ENCODE results near the gene TLCD5.

- TF ChIP-seq, protein P1, sequence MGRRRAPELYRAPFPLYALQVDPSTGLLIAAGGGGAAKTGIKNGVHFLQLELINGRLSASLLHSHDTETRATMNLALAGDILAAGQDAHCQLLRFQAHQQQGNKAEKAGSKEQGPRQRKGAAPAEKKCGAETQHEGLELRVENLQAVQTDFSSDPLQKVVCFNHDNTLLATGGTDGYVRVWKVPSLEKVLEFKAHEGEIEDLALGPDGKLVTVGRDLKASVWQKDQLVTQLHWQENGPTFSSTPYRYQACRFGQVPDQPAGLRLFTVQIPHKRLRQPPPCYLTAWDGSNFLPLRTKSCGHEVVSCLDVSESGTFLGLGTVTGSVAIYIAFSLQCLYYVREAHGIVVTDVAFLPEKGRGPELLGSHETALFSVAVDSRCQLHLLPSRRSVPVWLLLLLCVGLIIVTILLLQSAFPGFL (CRISPR knock-in tag; IDR thresholded peaks at IDR 0.05; ENCODE audit: borderline replicate concordance): no peak
- TF ChIP-seq ETV6 (CRISPR knock-in tag; IDR thresholded peaks at IDR 0.05) (no peak), CTCF (IDR thresholded peaks at IDR 0.05) (no peak), IRF1 (CRISPR knock-in tag; IDR thresholded peaks at IDR 0.05) (no peak), ELF4 (CRISPR knock-in tag; IDR thresholded peaks at IDR 0.05; ENCODE audit: low read depth) (no peak), GTF2I (CRISPR knock-in tag; conservative IDR thresholded peaks at IDR 0.05) (no peak), NFE2L1 (CRISPR knock-in tag; IDR thresholded peaks at IDR 0.05) (no peak)
- TF ChIP-seq, protein P2, sequence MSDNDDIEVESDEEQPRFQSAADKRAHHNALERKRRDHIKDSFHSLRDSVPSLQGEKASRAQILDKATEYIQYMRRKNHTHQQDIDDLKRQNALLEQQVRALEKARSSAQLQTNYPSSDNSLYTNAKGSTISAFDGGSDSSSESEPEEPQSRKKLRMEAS (CRISPR knock-in tag; IDR thresholded peaks at IDR 0.05): no peak
- TF ChIP-seq, protein P3, sequence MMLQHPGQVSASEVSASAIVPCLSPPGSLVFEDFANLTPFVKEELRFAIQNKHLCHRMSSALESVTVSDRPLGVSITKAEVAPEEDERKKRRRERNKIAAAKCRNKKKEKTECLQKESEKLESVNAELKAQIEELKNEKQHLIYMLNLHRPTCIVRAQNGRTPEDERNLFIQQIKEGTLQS (CRISPR knock-in tag; conservative IDR thresholded peaks at IDR 0.05): no peak
Measured at GRCh38 chr11:120343429-120343828, 18.3 kb downstream of the TLCD5 start.

All from WTC11 (cell line).